Activated naive CD4-positive, alpha-beta T cell treated with anti-CD3 and anti-CD28 coated beads, Interleukin-2, amount 50 U/mL, for 24 hours (primary cell): Measurements from ENCODE around the gene BID.

Source experiments
- H3K27ac Mint-ChIP-seq: one replicate; pipeline ENCODE4 v1.8.0; 2021; ENCODE audit warnings: mild to moderate bottlenecking, mixed read lengths
- H3K27me3 Mint-ChIP-seq: one replicate; pipeline ENCODE4 v1.8.0; 2021; ENCODE audit warnings: mixed read lengths
- H3K36me3 Mint-ChIP-seq: one replicate; pipeline ENCODE4 v1.8.0; 2021; ENCODE audit warnings: mixed read lengths
- H3K4me1 Mint-ChIP-seq: one replicate; pipeline ENCODE4 v1.8.0; 2021; ENCODE audit warnings: mixed read lengths
- H3K4me3 Mint-ChIP-seq: one replicate; pipeline ENCODE4 v1.8.0; 2021; ENCODE audit warnings: mild to moderate bottlenecking, mixed read lengths
- H3K9me3 Mint-ChIP-seq: one replicate; pipeline ENCODE4 v1.8.0; 2021; ENCODE audit warnings: mixed read lengths

Gene BID

DNA sequence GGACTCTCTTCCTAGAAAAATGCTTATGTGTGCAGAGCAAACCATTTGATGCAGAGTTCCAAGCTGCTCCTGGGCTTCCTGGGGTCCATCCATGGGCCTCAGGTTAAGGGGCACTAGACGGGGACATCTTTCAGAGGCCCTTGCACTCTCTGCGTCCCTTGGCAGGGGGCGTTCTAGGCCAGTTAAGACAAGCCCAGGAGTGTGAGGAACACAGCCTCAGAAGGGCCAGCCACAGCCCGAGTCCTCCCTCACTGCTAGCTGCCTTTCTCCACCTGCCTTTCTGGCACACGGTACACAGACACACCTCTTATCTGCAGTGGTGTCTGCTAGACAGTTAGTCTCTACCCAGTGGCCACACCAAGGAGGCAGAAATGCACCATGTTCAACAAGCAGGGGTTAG lies 18.0 kb upstream of the BID start:
- H3K4me3 Mint-ChIP-seq: no peak overlapping the region
- H3K4me1 Mint-ChIP-seq: no peaks in the 10 kb centered on the region
- no peaks in the 10 kb centered on the region for H3K27me3 Mint-ChIP-seq
- H3K27ac Mint-ChIP-seq: no peak overlapping the region
- H3K9me3 Mint-ChIP-seq: no peaks in the 10 kb centered on the region
- H3K36me3 Mint-ChIP-seq: no peaks in the 10 kb centered on the region

DNA sequence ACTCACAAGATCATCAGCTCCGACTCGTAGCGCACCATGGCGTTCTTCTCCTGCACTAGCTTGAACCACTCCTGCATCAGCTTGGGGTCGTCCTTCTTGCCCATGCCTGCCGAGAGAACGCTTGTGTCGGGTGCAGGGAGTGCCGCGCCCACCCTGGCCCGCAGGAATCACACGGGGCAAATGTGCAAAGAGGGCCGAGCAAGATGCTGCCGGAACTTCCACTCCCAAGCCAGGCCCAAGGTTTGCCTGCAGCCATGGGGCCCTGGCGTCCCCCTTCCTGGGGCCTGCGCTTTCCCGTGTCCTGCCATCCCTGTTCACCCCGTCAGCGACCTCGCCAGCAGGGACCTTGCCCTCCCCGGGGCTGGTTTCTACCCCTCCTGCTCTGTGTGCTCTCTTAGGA lies 16.9 kb upstream of the BID start:
- Mint-ChIP-seq H3K4me3 (no peak overlapping the region), H3K27ac (peak overlapping the region; percentile 14), H3K27me3 (no peaks in the 10 kb centered on the region), H3K9me3 (no peaks in the 10 kb centered on the region), H3K4me1 (no peaks in the 10 kb centered on the region), H3K36me3 (no peaks in the 10 kb centered on the region)

DNA sequence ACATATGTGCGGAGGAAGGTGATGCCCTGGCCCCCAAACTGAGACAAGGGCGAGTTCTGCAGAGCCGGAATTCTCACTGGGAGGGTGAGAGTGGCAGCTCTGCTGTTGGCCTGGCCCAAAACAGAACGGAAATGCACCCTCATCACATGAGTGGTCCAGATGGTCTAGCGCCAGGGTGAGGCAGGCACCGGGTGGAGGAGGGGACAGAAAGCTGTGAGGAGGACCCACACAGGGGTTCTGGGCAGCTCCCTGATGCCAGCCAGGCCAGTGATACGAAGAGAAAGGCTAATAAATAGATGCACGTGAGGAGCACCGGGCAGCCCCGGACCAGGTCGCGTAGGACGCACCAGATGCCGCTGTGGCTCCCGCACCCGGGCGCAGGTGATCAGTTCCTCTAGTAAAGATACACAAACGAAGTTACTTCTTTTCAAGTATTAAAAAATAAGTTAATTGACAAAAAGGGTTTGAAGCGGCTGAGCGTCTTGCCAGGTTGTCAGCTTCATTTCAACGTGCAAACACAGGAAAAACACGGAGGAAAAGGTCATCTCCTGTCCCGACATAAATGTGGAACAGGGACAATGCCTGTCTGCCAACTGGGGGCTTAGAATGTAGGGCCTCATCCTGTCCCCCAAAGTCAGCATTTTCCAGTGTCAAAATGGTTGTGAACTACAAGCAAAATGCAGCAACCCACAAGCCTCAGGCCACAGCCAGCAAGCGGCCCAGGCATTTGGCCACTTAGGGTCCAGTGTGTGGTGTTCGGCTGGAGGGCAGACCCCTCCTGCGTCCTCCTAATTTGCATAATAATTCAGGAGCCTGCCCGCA lies 15.3 kb upstream of the BID start:
- Mint-ChIP-seq H3K36me3 (no peaks in the 10 kb centered on the region), H3K4me3 (no peak overlapping the region), H3K27me3 (no peaks in the 10 kb centered on the region), H3K9me3 (no peaks in the 10 kb centered on the region), H3K27ac (no peak overlapping the region), H3K4me1 (no peaks in the 10 kb centered on the region)

DNA sequence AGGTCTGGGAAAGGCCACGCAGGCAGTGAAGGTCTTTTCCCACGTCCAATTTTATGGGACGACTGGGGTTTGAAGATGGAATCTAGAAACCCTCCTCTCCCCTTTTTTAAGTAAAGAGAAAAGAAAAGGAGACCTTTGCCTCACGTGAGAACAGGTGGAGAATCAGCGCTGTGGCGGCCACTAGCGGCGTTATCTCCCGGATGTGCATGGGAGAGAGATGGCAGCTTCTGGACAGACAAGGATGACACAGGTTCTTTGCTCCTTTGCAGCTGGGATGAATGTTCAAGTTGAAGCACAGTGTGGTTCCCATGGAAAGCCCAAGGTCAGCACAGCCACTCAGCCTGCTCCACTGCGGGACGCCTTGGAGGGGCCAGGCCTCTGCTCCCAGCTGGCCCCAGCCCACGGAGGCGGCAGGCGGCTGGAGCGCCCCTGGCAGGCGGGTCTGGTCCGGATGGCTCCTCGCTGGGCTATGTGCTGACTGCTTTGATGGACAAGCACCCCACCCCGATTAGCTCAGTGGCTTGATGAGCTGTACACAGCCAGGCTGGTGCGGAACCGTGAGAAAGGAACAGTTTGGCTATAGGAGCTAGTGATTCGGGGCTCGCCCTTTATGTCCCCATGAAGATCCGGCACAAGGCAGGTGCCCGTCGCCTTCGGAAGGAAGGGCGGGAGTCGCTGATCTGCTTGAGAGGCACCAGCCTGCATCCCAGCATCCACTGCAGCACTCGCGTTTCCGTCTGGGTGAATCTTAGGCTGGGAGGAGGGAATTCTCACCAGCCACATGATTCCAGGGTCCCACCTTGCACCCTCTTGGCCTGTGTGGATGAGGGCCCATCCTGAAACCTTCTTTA lies 14.5 kb upstream of the BID start:
- no peaks in the 10 kb centered on the region for H3K9me3 Mint-ChIP-seq
- no peaks in the 10 kb centered on the region for H3K36me3 Mint-ChIP-seq
- no peaks in the 10 kb centered on the region for H3K4me1 Mint-ChIP-seq
- no peak overlapping the region for H3K4me3 Mint-ChIP-seq
- H3K27ac Mint-ChIP-seq: no peak overlapping the region
- H3K27me3 Mint-ChIP-seq: no peaks in the 10 kb centered on the region

DNA sequence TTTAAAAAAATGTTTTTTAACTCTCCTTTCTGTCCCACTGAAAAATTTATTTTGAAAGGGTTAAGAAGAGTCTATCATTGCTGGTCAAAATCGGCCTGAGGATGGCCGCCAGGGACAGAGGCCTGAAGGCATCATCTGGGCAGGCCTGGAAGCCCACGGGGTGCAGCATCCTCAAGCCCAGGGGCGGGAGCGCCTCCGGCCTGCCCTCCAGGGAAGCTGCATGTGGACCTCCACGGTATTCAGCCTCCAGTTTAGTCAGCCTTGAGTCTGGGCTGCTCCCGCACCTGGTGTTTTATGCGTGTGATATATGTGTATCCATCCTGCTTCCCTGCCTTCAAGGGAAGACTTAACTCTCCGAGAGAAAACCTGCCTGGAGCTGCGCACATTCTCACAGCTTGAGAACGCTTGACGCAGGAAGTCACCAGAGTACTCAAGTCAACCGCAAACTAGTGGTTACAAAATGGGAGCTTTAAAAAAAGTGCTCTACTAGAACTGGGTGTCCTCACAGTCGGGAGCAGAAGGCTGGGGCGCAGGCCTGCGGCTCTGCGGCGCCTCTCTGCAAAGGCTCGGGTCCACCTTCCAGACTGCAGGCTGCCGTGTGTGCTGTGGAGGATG lies 13.6 kb upstream of the BID start:
- H3K27me3 Mint-ChIP-seq: no peaks in the 10 kb centered on the region
- H3K36me3 Mint-ChIP-seq: no peaks in the 10 kb centered on the region
- H3K9me3 Mint-ChIP-seq: no peaks in the 10 kb centered on the region
- H3K4me1 Mint-ChIP-seq: no peaks in the 10 kb centered on the region
- no peak overlapping the region for H3K4me3 Mint-ChIP-seq
- no peak overlapping the region for H3K27ac Mint-ChIP-seq

DNA sequence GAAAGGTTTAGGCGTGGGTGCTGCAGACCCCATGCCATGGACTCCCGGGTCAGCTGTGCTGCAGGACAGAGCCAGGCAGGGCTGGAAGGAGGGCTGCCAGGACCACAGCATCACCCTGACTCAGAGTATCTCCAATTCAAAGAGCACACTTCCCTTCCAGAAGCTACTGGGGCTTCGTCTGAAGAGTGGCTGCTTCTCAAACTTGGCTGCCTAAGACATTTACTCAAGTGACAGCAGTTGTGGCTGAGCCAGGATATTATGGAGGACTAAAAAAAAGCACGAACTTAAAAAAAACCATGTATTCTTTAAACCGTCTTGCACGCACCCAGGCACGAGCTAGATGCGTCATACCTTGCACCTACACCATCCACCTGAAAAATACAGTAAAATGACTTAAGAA lies 13.0 kb upstream of the BID start:
- peaks cover 4% of the 10 kb centered on the region for H3K4me1 Mint-ChIP-seq
- no peak overlapping the region for H3K4me3 Mint-ChIP-seq
- no peaks in the 10 kb centered on the region for H3K27me3 Mint-ChIP-seq
- no peak overlapping the region for H3K27ac Mint-ChIP-seq
- H3K36me3 Mint-ChIP-seq: no peaks in the 10 kb centered on the region
- H3K9me3 Mint-ChIP-seq: no peaks in the 10 kb centered on the region

DNA sequence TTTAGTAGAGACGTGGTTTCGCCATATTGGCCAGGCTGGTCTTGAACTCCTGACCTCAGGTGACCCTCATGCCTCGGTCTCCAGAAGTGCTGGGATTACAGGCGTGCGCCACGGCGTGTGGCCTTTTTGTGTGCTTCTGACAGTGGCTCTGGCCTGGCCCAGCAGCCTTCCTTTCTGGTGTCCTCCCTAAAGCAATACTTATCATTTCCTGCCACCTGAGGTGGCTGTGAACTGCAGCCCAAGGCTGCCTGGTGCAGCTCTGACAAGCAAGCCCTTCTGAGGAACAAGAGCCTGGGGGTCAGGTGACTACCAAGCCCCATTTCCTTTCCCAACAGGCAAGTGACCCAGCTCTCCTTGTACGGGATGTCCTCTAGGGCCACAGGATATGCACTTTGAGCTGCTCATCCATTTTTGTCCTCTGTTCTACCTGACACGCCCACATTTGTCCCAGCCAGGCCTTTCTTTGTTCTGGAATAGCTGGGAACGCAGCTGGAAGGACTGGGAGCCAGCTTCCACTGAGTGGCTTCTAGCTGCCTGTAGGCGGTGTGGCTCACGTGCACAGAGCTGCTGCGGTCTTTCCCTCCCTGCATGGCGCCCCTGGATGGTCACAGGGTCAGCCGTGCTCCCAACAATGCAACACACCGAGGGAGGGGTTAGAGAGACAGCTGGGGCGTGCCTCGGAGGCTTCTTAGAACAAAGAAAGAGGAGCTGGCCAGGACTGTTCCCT lies 12.3 kb upstream of the BID start:
- Mint-ChIP-seq H3K36me3 (no peaks in the 10 kb centered on the region), H3K27ac (peak overlapping the region; percentile 8), H3K27me3 (no peaks in the 10 kb centered on the region), H3K4me3 (no peak overlapping the region), H3K4me1 (peaks cover 7% of the 10 kb centered on the region), H3K9me3 (no peaks in the 10 kb centered on the region)

DNA sequence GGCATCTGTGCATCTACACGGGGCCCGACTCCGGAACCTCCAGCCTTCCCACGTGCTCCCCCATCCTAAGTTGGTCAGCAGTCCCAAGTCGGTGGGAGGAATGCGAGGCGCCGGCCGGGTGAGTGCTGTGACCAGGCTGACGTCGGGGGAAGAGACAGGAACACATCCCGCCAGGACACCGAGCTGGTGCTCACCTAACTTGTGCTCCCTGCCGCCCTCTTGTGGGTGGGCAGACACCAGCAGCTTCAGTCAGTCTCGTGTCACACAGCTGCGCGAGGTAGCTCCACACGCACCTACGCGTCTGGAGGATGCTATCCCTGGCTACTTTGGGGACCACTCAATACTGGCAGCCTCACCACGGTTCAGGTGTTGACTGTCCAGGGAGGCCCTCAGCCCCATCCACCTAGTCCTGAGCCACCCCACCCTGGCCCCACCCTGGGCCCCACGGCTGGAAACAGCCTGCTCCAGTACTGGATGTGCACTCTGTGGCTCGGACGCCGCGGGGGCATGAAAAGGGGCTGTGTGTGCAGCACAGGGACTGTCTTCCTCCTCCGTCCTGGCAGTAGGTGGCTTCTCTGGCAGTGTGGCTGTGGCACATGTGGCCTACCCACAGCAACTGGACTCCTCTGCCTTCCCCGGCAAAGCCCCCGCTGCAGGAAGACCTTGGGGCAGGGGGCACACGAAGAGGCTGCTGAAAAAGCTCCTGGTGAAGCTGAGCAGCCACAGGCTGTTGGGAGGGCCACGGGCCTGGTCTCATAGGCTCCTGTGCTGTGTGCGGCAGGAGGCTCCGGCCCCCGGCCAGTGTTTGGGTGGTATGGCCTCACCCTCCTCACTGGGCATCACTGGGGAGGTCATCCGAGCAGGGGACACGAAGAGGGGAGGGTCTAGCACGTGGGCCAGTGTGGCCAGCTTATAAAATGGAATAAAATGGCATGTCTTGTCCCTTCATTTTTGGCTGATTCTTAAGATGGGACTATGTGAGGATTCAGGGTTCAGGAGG lies 11.2 kb upstream of the BID start:
- H3K9me3 Mint-ChIP-seq: no peaks in the 10 kb centered on the region
- no peak overlapping the region for H3K4me3 Mint-ChIP-seq
- peaks cover 19% of the 10 kb centered on the region for H3K4me1 Mint-ChIP-seq
- H3K27ac Mint-ChIP-seq: peak overlapping the region; percentile 8
- no peaks in the 10 kb centered on the region for H3K27me3 Mint-ChIP-seq
- H3K36me3 Mint-ChIP-seq: no peaks in the 10 kb centered on the region

DNA sequence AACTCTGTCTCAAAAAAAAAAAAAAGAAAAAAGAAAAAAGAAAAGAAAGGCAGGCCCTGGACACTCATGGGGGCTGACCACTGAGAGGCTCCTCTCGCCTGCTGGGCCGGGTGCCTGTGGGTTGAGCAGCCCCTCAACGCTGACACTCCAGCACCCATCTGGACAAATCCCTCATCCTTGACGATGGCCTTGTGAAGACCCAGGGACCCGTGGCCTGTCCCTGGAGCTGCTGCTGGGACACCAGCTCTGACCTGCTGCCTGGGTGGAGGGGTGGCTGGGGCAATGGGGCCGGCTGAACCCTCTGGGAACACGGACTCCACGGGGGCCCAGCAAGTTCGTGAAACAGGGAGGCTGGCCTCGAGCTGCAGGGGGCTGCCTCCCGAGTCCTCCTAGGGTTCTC lies 10.5 kb upstream of the BID start:
- Mint-ChIP-seq H3K4me1 (peaks cover 26% of the 10 kb centered on the region), H3K4me3 (no peak overlapping the region), H3K9me3 (no peaks in the 10 kb centered on the region), H3K27me3 (no peaks in the 10 kb centered on the region), H3K27ac (no peak overlapping the region), H3K36me3 (no peaks in the 10 kb centered on the region)

DNA sequence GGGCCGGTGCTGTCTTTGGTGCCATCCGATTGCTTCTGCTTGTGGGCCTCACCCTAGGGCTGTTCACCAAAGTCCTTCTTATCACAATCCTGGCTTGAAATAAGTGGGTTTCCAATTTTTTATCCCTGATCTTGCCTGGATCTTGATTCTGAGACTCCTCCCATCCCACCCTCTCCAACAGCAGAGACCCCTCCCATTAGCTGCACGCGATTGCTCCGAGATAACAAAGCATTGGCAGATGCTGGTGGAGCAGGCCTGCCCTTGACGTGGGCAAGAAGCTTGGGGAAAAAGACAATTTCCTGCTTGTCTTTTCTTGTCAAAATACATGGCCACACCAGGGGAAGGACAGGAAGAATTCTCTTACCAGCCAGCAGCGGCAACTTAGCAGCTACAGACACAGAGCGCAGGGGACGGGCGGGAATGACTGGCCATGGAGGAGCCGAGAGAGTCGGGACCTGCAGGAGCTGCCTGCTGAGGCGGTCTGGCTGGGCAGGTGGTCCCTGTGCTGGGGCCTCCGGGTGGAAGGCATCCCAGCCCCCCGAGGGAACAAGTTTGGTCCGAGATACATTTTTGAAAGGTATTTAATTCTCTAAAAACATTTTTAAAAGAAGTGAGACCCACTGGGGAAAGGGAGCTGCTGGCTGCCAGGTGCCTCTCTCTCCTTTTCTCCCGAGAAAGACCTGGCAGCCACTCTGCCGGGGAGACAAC lies 9.7 kb upstream of the BID start:
- peaks cover 33% of the 10 kb centered on the region for H3K4me1 Mint-ChIP-seq
- no peaks in the 10 kb centered on the region for H3K27me3 Mint-ChIP-seq
- H3K9me3 Mint-ChIP-seq: no peaks in the 10 kb centered on the region
- no peak overlapping the region for H3K27ac Mint-ChIP-seq
- no peaks in the 10 kb centered on the region for H3K36me3 Mint-ChIP-seq
- no peak overlapping the region for H3K4me3 Mint-ChIP-seq

DNA sequence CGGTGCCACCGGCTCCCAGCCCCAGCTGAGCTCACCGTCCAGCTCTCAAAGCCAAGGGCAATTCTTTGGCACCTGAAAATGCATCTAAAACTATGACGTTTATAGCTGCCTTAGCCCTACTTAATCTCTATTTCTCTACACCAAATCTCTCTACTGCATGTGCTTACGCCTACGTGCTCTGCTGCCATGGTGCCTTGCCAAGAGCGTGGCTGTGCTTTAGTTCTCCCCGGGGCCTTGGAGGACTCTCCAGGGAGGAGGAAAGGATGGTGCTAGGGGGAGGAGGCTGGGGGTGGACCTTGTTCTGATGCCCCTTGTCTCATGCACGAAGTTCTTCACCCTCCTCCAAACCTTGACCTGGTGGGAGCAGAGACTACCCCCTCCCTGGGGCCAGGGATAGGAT lies 9.0 kb upstream of the BID start:
- Mint-ChIP-seq H3K4me1 (peaks cover 37% of the 10 kb centered on the region), H3K9me3 (no peaks in the 10 kb centered on the region), H3K27me3 (no peaks in the 10 kb centered on the region), H3K4me3 (no peak overlapping the region), H3K27ac (no peak overlapping the region), H3K36me3 (no peaks in the 10 kb centered on the region)

DNA sequence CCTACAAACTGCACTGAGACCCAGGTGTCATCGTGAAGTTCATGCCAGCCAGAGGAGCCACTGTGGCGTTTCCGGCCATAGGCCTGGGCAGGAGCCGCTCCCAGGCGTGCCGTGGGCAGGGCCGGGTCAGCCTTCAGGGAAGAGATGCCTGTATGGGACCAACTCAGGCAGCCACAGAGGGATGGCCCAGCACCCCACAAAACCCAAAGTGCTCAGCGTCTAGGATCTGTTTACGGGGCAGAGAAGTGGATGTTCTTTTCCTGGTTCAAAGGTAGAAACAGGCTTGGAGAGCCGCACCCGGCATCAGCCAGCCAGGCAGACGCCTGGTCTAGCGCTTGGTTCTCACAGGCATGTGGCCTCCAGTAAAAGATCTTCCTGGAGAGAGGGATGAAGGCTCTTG lies 8.4 kb upstream of the BID start:
- Mint-ChIP-seq H3K4me1 (peaks cover 43% of the 10 kb centered on the region), H3K27ac (no peak overlapping the region), H3K36me3 (no peaks in the 10 kb centered on the region), H3K9me3 (no peaks in the 10 kb centered on the region), H3K4me3 (no peak overlapping the region), H3K27me3 (no peaks in the 10 kb centered on the region)

DNA sequence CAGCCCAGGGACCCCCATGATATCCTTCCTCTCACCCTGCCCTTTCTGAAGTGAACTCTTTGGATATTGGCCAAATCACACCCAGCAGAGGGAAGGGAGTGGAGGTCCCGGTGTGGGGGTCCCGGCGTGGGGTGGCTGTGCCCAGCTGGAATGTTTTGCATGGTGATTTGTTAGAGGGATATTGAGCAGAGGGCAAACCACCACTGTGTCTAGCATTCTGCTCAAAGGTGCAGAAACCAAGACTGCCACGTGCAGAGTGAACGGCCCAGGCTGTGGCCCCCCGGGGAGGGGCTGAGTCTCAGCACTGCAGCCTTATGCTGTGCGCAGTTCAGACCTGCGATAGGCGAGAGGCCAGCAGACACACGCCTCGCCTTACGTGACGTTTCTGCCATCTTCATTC lies 7.9 kb upstream of the BID start:
- H3K4me3 Mint-ChIP-seq: no peak overlapping the region

More for the DNA sequence above, 7.9 kb upstream of the BID start:
- no peaks in the 10 kb centered on the region for H3K9me3 Mint-ChIP-seq
- no peaks in the 10 kb centered on the region for H3K36me3 Mint-ChIP-seq
- peaks cover 48% of the 10 kb centered on the region for H3K4me1 Mint-ChIP-seq
- no peak overlapping the region for H3K27ac Mint-ChIP-seq
- no peaks in the 10 kb centered on the region for H3K27me3 Mint-ChIP-seq
